ENCODE measurements around the gene MAP2K5. TPM values are rescaled to one million over a fixed set of nuclear protein-coding genes. Genes with fewer than 3 reads are reported as not detected.

The MAP2K5 gene
- total RNA-seq, 1 experiment from 2014 or later: 15.0 TPM

GRCh38 chr15:67753891-67754290 lies 211.4 kb downstream of the MAP2K5 start:
- Mint-ChIP-seq H3K36me3 (ENCODE audit: insufficient read depth in 1 of 3, low read depth in 3 of 3) (no peaks in the 10 kb centered on the region; a peak in 2 of 7 replicates), H3K4me3 (no peak overlapping the region), H3K27ac (no peak overlapping the region; a peak in 1 of 7 replicates), H3K9me3 (no peaks in the 10 kb centered on the region), H3K4me1 (peaks cover 16 to 18% of the 10 kb centered on the region in 2 experiments), H3K27me3 (ENCODE audit: low read depth) (no peaks in the 10 kb centered on the region)
- H4K8ac ChIP-seq (replicated peaks; ENCODE audit: insufficient read length, low read depth, low read length): no peak overlapping the region
- no peak overlapping the region for H2AK5ac ChIP-seq (ENCODE audit: insufficient read length, low read length)
- H3K14ac ChIP-seq (ENCODE audit: insufficient read depth, low read length): no peak overlapping the region
- no peaks in the 10 kb centered on the region for H3K79me2 ChIP-seq (ENCODE audit: insufficient read depth, low read length)
- H3K27me3 ChIP-seq (ENCODE audit: insufficient read depth, low read length): no peaks in the 10 kb centered on the region
- TF ChIP-seq, protein P1, sequence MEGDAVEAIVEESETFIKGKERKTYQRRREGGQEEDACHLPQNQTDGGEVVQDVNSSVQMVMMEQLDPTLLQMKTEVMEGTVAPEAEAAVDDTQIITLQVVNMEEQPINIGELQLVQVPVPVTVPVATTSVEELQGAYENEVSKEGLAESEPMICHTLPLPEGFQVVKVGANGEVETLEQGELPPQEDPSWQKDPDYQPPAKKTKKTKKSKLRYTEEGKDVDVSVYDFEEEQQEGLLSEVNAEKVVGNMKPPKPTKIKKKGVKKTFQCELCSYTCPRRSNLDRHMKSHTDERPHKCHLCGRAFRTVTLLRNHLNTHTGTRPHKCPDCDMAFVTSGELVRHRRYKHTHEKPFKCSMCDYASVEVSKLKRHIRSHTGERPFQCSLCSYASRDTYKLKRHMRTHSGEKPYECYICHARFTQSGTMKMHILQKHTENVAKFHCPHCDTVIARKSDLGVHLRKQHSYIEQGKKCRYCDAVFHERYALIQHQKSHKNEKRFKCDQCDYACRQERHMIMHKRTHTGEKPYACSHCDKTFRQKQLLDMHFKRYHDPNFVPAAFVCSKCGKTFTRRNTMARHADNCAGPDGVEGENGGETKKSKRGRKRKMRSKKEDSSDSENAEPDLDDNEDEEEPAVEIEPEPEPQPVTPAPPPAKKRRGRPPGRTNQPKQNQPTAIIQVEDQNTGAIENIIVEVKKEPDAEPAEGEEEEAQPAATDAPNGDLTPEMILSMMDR (conservative IDR thresholded peaks at IDR 0.05): no peak
- H3K56ac ChIP-seq (ENCODE audit: insufficient read length, low read depth, low read length): no peak overlapping the region
- no peak overlapping the region for H3K18ac ChIP-seq (ENCODE audit: insufficient read length, low read depth, low read length)
- H4K5ac ChIP-seq (ENCODE audit: insufficient read length, low read depth, low read length): no peak overlapping the region
- DNase-seq: no peak
- H2AFZ ChIP-seq (ENCODE audit: low read length): no peak overlapping the region
- no peak overlapping the region for H4K91ac ChIP-seq (ENCODE audit: insufficient read length, low read depth, low read length)
- no peak overlapping the region for H3T11ph ChIP-seq (ENCODE audit: low read length)
- no peak overlapping the region for H3K4me2 ChIP-seq (ENCODE audit: insufficient read depth, insufficient read length, low read length)
- H3K9ac ChIP-seq (ENCODE audit: extremely low read depth, insufficient read length, low read length): no peak overlapping the region
- no peaks in the 10 kb centered on the region for H3K79me1 ChIP-seq (ENCODE audit: insufficient read depth, low read depth, low read length, poor library complexity, severe bottlenecking)
- H3K9me3 ChIP-seq (ENCODE audit: control insufficient read depth, low read depth, low read length): no peaks in the 10 kb centered on the region
- no peak overlapping the region for H2BK15ac ChIP-seq (ENCODE audit: low read depth, low read length)
- peaks cover 5% of the 10 kb centered on the region for H3K4me1 ChIP-seq (ENCODE audit: insufficient read depth, low read length)
- H3K27ac ChIP-seq (ENCODE audit: insufficient read length, low read depth, low read length): no peak overlapping the region
- WGBS (ENCODE audit: extremely low coverage, insufficient read length, low lambda C conversion rate): no CpG with 5 or more reads among the region's 3 CpGs
- no peaks in the 10 kb centered on the region for H3K23me2 ChIP-seq (ENCODE audit: insufficient read length, low read depth, low read length, poor library complexity, severe bottlenecking)
- no peak overlapping the region for H3K4ac ChIP-seq (ENCODE audit: low read depth, low read length)
- H2BK120ac ChIP-seq (ENCODE audit: low read depth, low read length, poor library complexity, severe bottlenecking): no peak overlapping the region
- no peaks in the 10 kb centered on the region for H4K20me1 ChIP-seq (ENCODE audit: control insufficient read depth, insufficient read depth, insufficient read length)
- H2BK20ac ChIP-seq (ENCODE audit: low read depth, low read length, poor library complexity, severe bottlenecking): no peak overlapping the region
- H2BK12ac ChIP-seq (ENCODE audit: insufficient read length, low read depth, low read length): no peak overlapping the region
- no peak overlapping the region for H2BK5ac ChIP-seq (ENCODE audit: insufficient read length, low read length)
- H3K23ac ChIP-seq (ENCODE audit: insufficient read length, low read depth, low read length): no peak overlapping the region
